Right lobe of liver (tissue), 6 donors: ENCODE results near the gene TLCD3A. TPM values are rescaled to one million over a fixed set of nuclear protein-coding genes. Genes with fewer than 3 reads are reported as not detected.
A peak's percentile ranks its signal among the peaks of the same experiment; 100 is the strongest.

Source experiments
- ATAC-seq, 4 donors: fragments of 200-7000 bp; cut with Tn5 transposase; one replicate each; pipeline ENCODE4 v1.9.1; 2020; ENCODE audit warnings: mild to moderate bottlenecking in 4 of 4, moderate library complexity in 4 of 4
- DNase-seq, 3 donors: peaks; one replicate each; pipeline ENCODE4 v3.0.0-alpha.2; 2020
- H3K27ac ChIP-seq, 3 donors: fragments of 200-600 bp; one replicate each; pipeline ENCODE4 v1.8.0; 2022
- H3K27me3 ChIP-seq, 2 donors: fragments of 200-600 bp; one replicate each; pipeline ENCODE4 v1.8.0; 2022
- H3K36me3 ChIP-seq, 4 donors: fragments of 200-600 bp; sonication (generic) in 1 of 4; one replicate each; pipeline versions ENCODE4 v1.5.1 to v1.8.0; 2017 to 2022; ENCODE audit warnings: control low read depth in 1 of 4
- H3K4me1 ChIP-seq, 4 donors: fragments of 200-600 bp; sonication (generic) in 1 of 4; one replicate each; pipeline versions ENCODE4 v1.5.1 to v1.8.0; 2017 to 2022; ENCODE audit warnings: control low read depth in 1 of 4
- H3K4me3 ChIP-seq, 3 donors: fragments of 200-600 bp; one replicate each; pipeline ENCODE4 v1.8.0; 2022
- H3K9me3 ChIP-seq, 4 donors: fragments of 200-600 bp; sonication (generic) in 1 of 4; one replicate each; pipeline versions ENCODE4 v1.5.1 to v1.8.0; 2017 to 2022; ENCODE audit warnings: control low read depth in 1 of 4
- CTCF ChIP-seq, 4 donors: fragments of 200-600 bp in 3 of 4; fragments of 450-650 bp in 1 of 4; IDR thresholded peaks; one replicate each; pipeline versions ENCODE4 v1.5.1 to v1.8.0; 2016 to 2022; ENCODE audit warnings: antibody characterized with exemption in 4 of 4, mild to moderate bottlenecking in 2 of 4
- POLR2A ChIP-seq: fragments of 450-650 bp; IDR thresholded peaks from one replicate; pipeline ENCODE4 v1.6.1; 2017; ENCODE audit warnings: antibody characterized with exemption, mild to moderate bottlenecking
- WGBS: methylation state at CpG from one replicate; pipeline ENCODE4 v1.1.6; 2018; ENCODE audit warnings: low coverage, low lambda C conversion rate; ENCODE audit not compliant: insufficient coverage; ENCODE audit errors: missing lambda C conversion rate; 5-methylcytosine and 5-hydroxymethylcytosine counted together
- intact Hi-C, 2 donors: fragments of 100-400 bp; cut with DNase I; formaldehyde crosslinking; loops; one replicate each; pipeline versions ENCODE4 v1.11.2 to v1.14.1; 2022
- total RNA-seq, 6 experiments: library from RNA; depleted of rRNA in 2 of 6; stranded (reverse); fragments of >200 nt in 2 of 6; fragmentation: NEBNext Ultra II Directional in 3 of 6; extraction: Animal tissue kit (Norgen Biotek cat#: 25700) in 3 of 6; gene quantifications; one replicate each; pipeline versions ENCODE4 v1.1.0 to v1.2.4, GENCODE V29; 2016 to 2023
- donor health status: DM: no; HTN: yes; CAD: no.
- donor health status: DM: no; HTN: no; CAD: no.
- donor health status: DM: no; HTN: no; CAD: no.
- donor health status: DM: no; HTN: yes; CAD: no.
- donor health status: DM: no; HTN: yes; CAD: no.

The TLCD3A gene
- total RNA-seq, 6 experiments from 2014 or later = 0.59 to 11.5 (median 1.6) TPM

GRCh38 chr17:726271-726919 is 6.0 kb upstream of the TLCD3A start:
- DNase-seq (no peak), ATAC-seq (no peak)
- Histone ChIP-seq H3K27me3 (no peaks in the 10 kb centered on the region), H3K4me3 (no peak overlapping the region), H3K27ac (no peak overlapping the region), H3K4me1 (no peaks in the 10 kb centered on the region), H3K9me3 (no peaks in the 10 kb centered on the region), H3K36me3 (no peaks in the 10 kb centered on the region)
- intact Hi-C loops = no loop called here
- TF ChIP-seq POLR2A (no peak), CTCF (IDR thresholded peaks at IDR 0.05) (no peak)
- 45% methylated on average over 14 of the region's 20 CpGs for whole genome bisulfite sequencing

GRCh38 chr17:728911-729310 is 3.5 kb upstream of the TLCD3A start:
- H3K4me3 ChIP-seq = no peak overlapping the region
- no peaks in the 10 kb centered on the region for H3K27me3 ChIP-seq
- no peaks in the 10 kb centered on the region for H3K36me3 ChIP-seq
- H3K9me3 ChIP-seq = no peaks in the 10 kb centered on the region
- DNase-seq = no peak
- no peak overlapping the region for H3K27ac ChIP-seq
- 83% methylated on average over 4 of the region's 5 CpGs for WGBS
- ATAC-seq = no peak
- TF ChIP-seq CTCF (IDR thresholded peaks at IDR 0.05) (no peak), POLR2A (no peak)
- H3K4me1 ChIP-seq = no peaks in the 10 kb centered on the region
- intact Hi-C loops = no loop called here

GRCh38 chr17:731644-732066 is 741 bp upstream of the TLCD3A start:
- TF ChIP-seq POLR2A (no peak), CTCF (IDR thresholded peaks at IDR 0.05) (no peak)
- Histone ChIP-seq H3K4me1 (no peaks in the 10 kb centered on the region), H3K27ac (no peak overlapping the region), H3K27me3 (no peaks in the 10 kb centered on the region), H3K9me3 (no peaks in the 10 kb centered on the region), H3K4me3 (peak overlapping the region; percentile 69 to 81 (median 69)), H3K36me3 (no peaks in the 10 kb centered on the region)
- DNase-seq = no peak
- intact Hi-C loops = no loop called here
- WGBS = no CpG with 5 or more reads among the region's 26 CpGs
- no peak for ATAC-seq

GRCh38 chr17:732902-733720 is 715 bp downstream of the TLCD3A start:
- Histone ChIP-seq H3K9me3 (no peaks in the 10 kb centered on the region), H3K4me3 (peak overlapping the region; percentile 61 to 69 (median 63)), H3K36me3 (no peaks in the 10 kb centered on the region), H3K27me3 (no peaks in the 10 kb centered on the region), H3K4me1 (no peaks in the 10 kb centered on the region), H3K27ac (peak overlapping the region in 1 of 3 donors; percentile 61)
- DNase-seq (peak in 2 of 3 donors; percentile 62 to 70), ATAC-seq (peak; percentile 60 to 71 (median 66))
- TF ChIP-seq CTCF (IDR thresholded peaks at IDR 0.05) (no peak), POLR2A (no peak)
- 4% methylated on average over 5 of the region's 57 CpGs for WGBS
- intact Hi-C loops = no loop called here
